ENCODE data around the gene MTMR8. TPM values are rescaled to one million over a fixed set of nuclear protein-coding genes. Genes with fewer than 3 reads are reported as not detected.

MTMR8 gene
- total RNA-seq, 1 experiment from 2014 or later, result 1.1 TPM

- no peak for TF ChIP-seq ZBTB33 (IDR thresholded peaks at IDR 0.05; ENCODE audit: extremely low read depth, insufficient replicate concordance, low read length)
- no peak for TF ChIP-seq MAX (IDR thresholded peaks at IDR 0.05)
- no peak for TF ChIP-seq POLR2A (IDR thresholded peaks at IDR 0.05; ENCODE audit: borderline replicate concordance, extremely low read depth, insufficient read depth, insufficient read length)
- TF ChIP-seq FOSL1 (IDR thresholded peaks at IDR 0.05; ENCODE audit: low read depth), result no peak
- TF ChIP-seq ZFX (IDR thresholded peaks at IDR 0.05), result no peak
- TF ChIP-seq JUND (IDR thresholded peaks at IDR 0.05), result no peak
- TF ChIP-seq SP1 (IDR thresholded peaks at IDR 0.05; ENCODE audit: low read depth), result no peak
- TF ChIP-seq ELF1 (IDR thresholded peaks at IDR 0.05; ENCODE audit: borderline replicate concordance, low read depth), result no peak
- no peak for TF ChIP-seq POLR2AphosphoS5 (IDR thresholded peaks at IDR 0.05; ENCODE audit: low read depth, low read length)
- TF ChIP-seq ATF3 (IDR thresholded peaks at IDR 0.05), result no peak
- TF ChIP-seq RAD21 (IDR thresholded peaks at IDR 0.05; ENCODE audit: low read depth), result no peak
These were observed 42.4 kb upstream of the MTMR8 start (continued) for GRCh38 chrX:64437665-64438064.

- CTCF ChIA-PET, result no interaction called here
- POLR2A ChIA-PET, result no interaction called here
- TF ChIP-seq TCF7L2 (IDR thresholded peaks at IDR 0.05; ENCODE audit: borderline replicate concordance, extremely low read depth, insufficient read depth, insufficient read length) (no peak), RAD21 (IDR thresholded peaks at IDR 0.05; ENCODE audit: low read depth) (no peak), SIN3A (IDR thresholded peaks at IDR 0.05; ENCODE audit: low read depth) (no peak), ZNF274 (IDR thresholded peaks at IDR 0.05; ENCODE audit: low read depth, low read length) (no peak), YY1 (IDR thresholded peaks at IDR 0.05; ENCODE audit: extremely low read depth, insufficient replicate concordance, low read depth, low read length) (no peak), CEBPB (IDR thresholded peaks at IDR 0.05; ENCODE audit: low read depth) (no peak), ZBTB33 (IDR thresholded peaks at IDR 0.05; ENCODE audit: extremely low read depth, insufficient replicate concordance, low read length) (no peak), JUND (IDR thresholded peaks at IDR 0.05) (no peak), CBX3 (IDR thresholded peaks at IDR 0.05; ENCODE audit: low read depth) (no peak), ATF3 (IDR thresholded peaks at IDR 0.05) (no peak), SP1 (IDR thresholded peaks at IDR 0.05; ENCODE audit: low read depth) (no peak), ELF1 (IDR thresholded peaks at IDR 0.05; ENCODE audit: borderline replicate concordance, low read depth) (no peak), POLR2A (IDR thresholded peaks at IDR 0.05; ENCODE audit: borderline replicate concordance, extremely low read depth, insufficient read depth, insufficient read length) (no peak), EZH2 (IDR thresholded peaks at IDR 0.05) (no peak), MAX (IDR thresholded peaks at IDR 0.05) (no peak), EZH2phosphoT487 (IDR thresholded peaks at IDR 0.05; ENCODE audit: borderline replicate concordance) (no peak), POLR2AphosphoS5 (IDR thresholded peaks at IDR 0.05; ENCODE audit: low read depth, low read length) (no peak)
These were observed 42.0 kb upstream of the MTMR8 start for GRCh38 chrX:64437218-64437617.

More at GRCh38 chrX:64437218-64437617, 42.0 kb upstream of the MTMR8 start:
- Histone ChIP-seq H3K9me3 (ENCODE audit: control insufficient read depth in 1 of 2, insufficient read depth in 1 of 2, low read depth in 1 of 2, low read length in 2 of 2) (no peaks in the 10 kb centered on the region), H3K9ac (ENCODE audit: low read length) (no peak overlapping the region), H3K4me3 (replicated peaks in 1 of 2; ENCODE audit: low read depth in 1 of 2, low read length in 2 of 2) (no peak overlapping the region), H3K36me3 (ENCODE audit: control insufficient read depth in 1 of 2, insufficient read depth in 2 of 2, low read length in 2 of 2) (no peaks in the 10 kb centered on the region), H3K27ac (ENCODE audit: low read depth, low read length) (no peak overlapping the region), H3K79me2 (ENCODE audit: insufficient read depth, low read length) (no peaks in the 10 kb centered on the region), H2AFZ (ENCODE audit: low read depth, low read length, poor library complexity, severe bottlenecking) (no peak overlapping the region), H3K4me1 (ENCODE audit: control insufficient read depth in 1 of 2, insufficient read depth in 2 of 2, low read length in 2 of 2) (no peaks in the 10 kb centered on the region), H3K27me3 (ENCODE audit: insufficient read depth, low read length) (no peaks in the 10 kb centered on the region), H3K9me2 (ENCODE audit: insufficient read depth) (no peaks in the 10 kb centered on the region), H3K4me2 (ENCODE audit: low read length) (no peak overlapping the region), H4K20me1 (ENCODE audit: insufficient read depth) (no peaks in the 10 kb centered on the region)
- RAD21 ChIA-PET (ENCODE audit: low non-redundant PET in 1 of 2, low total read pairs in 2 of 2, uncharacterized antibody in 2 of 2, unreplicated experiment in 2 of 2), result no interaction called here
- DNase-seq (ENCODE audit: low read depth, low spot score) (no peak), ATAC-seq (no peak)
- intact Hi-C loops (cut with micrococcal nuclease), result no loop called here
- no TSS peak for BruUV-seq (replicated peaks)
